NOMO-1 treated with dmso at 0.1 percent for 144 hours (cell line): Measurements from ENCODE around the gene SMIM23.
"Not testable (repeated sequence)": the region's sequence is repeated elsewhere in the genome, so short reads cannot be mapped to it uniquely, and the experiment has no call there.

Experiments
- DNase-seq: peaks from one replicate; lab custom pipeline; 2025; ENCODE audit not compliant: unreplicated experiment; lab: John Stamatoyannopoulos, UW

SMIM23 gene

GRCh38 chr5:171771856-171772255 is 13.8 kb upstream of the SMIM23 start:
- no peak for DNase-seq

DNA sequence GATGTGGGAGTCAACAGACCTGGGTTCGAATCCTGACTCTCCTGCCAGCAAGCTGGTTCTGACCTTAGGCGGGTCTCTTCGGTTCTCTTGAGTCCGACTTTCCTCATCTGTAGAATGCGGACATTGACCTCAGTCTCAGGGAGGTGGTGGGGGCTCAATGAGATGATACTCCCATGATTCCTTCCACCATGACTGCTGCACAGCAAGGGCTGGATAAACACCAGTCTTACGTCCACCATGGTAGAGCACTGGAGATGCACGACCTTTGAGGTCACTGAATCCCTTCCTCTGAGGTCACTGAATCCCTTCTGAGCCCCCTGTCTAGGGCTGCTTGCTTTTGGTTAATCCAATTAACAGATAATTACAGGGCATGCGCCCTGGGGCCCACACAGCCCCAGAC is 12.5 kb upstream of the SMIM23 start:
- DNase-seq, result no peak

DNA sequence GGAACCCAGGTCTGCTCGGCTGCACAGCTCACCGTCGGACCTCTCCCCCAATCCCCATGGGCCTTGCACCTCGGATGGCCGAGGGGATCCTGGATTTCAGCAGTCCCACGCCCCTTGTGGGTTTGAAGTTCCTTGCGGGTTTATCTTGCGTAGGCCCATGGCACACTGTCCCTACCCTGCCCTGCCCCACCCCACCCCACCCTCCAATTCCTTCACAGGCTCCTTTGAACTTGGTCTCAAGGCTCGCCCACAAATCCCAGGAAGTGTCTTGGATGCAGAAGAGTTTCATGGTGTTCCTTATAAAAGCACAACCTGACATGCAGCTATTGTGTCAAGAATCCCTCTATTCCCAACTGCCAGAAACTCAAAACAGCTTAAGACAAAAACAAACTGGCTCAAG is 11.2 kb upstream of the SMIM23 start:
- no peak for DNase-seq

- DNase-seq, result no peak
Measured at GRCh38 chr5:171776213-171776612, 9.4 kb upstream of the SMIM23 start.

DNA sequence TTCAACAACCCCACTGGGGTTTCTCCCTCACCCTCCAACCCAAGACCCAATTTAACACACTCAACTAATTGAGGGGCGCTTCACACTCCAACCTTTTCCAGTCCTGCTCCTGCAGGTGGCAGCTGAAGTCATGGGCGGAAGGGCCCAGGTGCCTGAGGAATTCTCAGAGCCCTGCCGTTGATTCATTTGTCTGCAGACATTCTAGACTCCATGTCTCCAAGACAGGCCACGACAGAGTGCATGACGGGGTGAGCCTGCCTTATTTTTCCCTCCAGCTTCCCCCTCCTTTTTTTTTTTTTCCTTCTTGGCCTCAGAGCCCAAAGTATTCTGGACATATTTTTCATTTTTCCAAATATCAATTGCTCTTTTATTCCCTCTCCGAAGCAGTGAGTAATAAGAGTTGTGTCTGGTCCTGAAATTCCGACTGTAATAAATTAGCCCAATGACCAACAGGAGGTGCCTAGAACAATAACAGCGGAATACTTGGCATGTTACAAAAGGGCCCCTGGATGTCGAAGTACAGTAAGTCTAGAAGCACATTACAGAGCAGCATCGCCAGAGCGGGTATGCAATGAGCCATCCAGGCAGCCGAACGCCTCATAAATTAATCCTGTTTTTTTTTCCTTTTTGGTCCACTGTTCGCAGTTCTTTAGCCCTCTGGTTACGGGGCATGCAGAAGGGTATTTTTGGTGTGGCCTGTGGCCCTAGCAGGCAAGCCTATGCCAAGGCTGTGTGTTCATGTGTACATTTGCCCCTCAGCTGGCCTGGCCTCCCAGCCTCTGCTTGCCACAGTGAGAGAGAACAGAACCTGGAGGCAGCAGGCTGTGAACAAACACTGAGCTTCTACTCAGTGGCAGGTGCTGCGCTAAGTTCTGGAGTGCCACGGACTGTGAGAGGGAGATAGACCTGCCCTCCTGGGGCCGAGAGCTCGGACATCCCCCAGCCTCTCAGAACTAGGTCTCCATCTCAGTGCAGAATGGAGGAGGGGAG is 8.6 kb upstream of the SMIM23 start:
- no peak for DNase-seq

DNA sequence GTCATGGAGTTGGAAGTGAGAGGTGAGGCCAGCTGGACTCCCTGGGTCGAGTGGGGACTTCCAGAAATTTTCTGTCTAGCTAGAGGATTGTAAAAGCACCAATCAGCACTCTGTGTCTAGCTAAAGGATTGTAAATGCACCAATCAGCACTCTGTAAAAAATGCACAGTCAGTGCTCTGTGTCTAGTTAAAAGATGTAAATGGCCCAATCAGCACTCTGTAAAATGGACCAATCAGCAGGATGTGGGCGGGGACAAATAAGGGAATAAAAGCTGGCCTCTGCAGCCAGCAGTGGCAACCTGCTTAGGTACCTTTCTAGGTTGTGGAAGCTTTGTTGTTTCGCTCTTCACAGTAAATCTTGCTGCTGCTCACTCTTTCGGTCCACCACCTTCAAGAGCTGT is 3.9 kb upstream of the SMIM23 start:
- not testable (repeated sequence) for DNase-seq

- no peak for DNase-seq
Measured at GRCh38 chr5:171782332-171782966, 3.2 kb upstream of the SMIM23 start.

GRCh38 chr5:171783051-171783450 is 2.6 kb upstream of the SMIM23 start:
- DNase-seq, result no peak

DNA sequence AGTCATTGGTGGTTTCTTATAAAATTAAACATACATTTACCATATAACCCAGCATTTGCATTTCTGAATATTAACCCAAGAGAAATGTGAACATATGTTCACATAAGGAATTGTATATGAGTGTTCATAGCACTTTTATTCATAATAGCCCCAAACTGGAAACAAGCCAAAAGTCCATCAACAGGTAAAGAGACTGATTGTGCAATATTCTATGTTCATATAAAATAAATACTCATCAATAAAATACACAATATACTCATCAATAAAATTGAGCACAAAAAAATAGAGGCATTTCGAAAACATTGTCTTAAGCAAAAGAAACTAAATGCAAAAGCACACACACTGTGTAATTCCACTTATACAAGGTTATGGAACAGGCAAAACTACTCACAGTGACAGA is 3.7 kb downstream of the SMIM23 start:
- no peak for DNase-seq

DNA sequence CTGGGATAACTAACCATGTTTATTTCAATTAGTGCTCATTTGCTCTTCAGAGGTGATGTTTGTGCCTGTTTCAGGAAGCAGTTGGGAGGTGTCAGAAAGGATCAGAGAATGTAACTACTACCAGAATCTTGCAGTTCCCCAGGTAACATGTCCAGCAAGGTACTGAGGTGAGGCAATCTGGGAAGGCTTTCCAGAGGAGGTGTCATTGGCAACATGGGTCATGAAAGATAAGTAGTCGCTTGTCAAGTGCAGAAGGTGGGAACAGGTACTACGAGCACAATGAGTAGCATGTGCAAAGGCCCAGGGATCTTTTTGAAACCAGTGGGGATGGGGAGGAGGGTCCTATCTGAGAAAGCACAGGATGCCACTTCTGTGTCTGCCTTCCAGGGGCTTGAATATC is 4.8 kb downstream of the SMIM23 start:
- DNase-seq, result no peak

- no peak for DNase-seq
Measured at GRCh38 chr5:171794470-171794960, 8.9 kb downstream of the SMIM23 start.

GRCh38 chr5:171795381-171795780 is 9.8 kb downstream of the SMIM23 start:
- no peak for DNase-seq

DNA sequence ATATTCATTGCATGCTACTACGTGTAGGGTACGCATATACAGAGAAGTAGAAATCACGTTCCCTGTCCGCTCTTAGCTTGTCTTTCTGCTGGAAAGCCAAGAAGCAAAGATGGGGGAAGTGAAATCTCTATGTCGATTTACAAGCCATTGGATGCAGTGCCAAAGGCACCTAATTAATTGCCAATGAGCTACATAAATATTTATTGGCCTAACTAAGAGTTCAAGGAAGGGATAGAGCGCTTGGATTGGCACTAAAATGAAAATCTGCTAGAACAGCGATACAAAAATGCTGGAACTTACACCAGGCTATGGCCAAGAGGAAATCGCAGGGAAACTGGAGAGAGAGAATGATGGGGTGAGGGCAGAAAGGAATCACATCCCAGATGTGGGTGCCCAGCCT is 10.8 kb downstream of the SMIM23 start:
- no peak for DNase-seq

DNA sequence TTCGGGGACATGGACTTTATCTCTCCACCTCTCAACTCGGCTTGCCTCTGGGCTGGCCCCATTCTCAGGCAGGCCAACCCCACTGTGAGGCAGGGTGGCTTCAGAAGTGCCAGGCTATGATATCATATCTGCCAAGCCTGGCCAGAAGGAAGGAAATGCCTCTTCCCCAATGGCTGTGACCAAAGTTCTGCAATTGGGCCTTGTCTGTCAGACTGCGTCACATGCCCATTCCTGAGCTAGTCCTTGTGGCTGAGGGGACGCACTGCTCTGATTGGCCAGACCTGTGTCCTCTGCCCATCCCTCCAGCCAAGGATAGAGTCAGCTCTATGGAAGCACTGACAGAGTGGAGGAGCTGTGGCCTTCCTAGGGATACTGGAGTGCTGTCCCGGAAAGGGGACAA is 11.9 kb downstream of the SMIM23 start:
- DNase-seq, result no peak

DNA sequence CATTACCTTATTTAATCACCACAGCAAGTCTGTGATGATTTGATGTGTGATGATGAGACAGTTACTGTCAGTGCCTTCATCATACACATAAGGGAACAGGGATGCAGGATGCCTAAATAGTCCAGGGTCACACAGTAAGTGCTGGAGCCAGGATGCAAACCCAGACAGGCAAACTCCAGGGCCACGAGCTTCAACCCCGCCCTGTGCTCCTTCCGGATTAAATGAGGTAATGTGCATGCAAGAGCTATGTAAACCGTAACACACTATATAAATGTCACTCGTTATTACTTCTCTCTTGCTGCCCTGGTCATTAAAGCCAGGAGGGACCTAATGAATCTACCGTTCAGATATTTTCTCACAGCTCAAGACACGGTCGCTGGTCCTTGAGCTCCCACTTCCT is 12.8 kb downstream of the SMIM23 start:
- DNase-seq, result no peak

- DNase-seq, result no peak
Measured at GRCh38 chr5:171801839-171802238, 16.2 kb downstream of the SMIM23 start.

DNA sequence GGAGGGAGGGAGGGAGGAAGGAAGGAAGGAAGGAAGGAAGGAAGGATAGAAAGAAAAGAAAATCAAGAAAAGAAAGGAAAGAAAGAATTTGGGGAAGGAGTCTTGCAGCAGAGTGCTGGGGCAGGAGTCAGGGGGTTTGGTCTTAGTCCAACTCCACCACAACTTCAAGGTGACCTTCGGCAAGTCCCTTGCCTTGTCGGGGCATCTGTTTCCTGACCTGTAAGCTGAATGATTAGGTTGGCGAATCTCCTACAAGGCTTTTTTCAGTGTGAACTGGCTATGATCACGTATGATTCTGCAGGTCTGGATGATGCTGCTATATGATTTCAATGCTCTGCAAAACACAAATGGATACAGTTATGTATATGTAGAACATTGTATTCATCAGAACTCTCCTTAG is 20.1 kb downstream of the SMIM23 start:
- no peak for DNase-seq

DNA sequence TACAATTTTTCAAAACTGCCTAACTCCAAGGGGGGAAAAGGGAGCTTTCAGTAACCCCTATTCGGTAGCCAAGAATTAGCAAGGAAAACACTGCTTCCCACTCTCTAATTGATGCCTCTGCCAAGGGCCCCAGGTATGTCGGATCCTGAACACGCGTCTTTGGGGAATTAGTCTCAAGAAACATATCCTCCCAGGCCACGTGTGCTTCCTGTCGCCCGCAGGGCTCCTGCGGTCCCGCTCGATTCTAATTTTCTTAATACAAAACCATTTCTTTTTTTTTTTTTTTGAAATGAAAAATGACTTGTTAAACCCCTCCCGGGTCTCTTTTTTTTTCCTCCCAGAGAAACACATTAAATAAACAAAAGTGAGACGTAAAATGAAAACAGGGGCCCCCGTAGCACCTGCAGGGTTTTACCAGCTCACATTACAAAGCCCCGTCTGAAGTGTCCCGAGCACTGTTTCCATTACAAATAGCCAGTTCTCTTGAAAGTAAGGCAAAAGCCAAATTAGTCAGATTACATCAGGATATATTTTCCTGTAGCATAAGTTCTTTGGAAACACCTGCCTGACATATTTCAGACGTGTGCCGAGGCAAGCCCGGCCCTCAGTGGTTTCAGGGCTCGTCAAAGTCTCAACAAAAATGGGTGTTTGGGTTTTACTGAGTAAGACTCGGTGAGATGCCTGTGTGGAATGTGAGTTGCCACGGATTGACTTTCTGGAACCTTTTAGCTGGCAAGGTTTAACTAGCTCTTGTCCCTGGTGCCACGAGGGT is 21.5 kb downstream of the SMIM23 start:
- DNase-seq, result no peak

GRCh38 chr5:171808453-171808852 is 22.8 kb downstream of the SMIM23 start:
- no peak for DNase-seq

DNA sequence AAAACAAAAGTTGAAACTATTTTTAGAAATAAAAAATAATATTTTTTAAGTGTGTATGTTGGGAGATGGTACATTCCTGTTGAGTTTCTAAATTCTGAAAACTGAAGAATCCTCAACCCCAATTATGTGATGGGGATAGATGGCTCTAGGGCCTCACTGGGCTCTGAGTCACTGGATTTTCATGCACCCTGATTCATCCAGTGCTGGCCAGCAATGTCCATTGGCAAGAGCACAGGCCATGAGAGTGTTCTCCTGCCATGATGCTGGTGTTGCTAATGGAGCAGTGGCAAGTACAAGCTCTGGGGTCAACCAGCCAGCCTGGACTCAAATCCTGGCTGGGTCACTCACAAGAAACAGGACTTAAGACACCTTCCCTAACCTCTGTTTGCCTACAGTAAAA is 23.3 kb downstream of the SMIM23 start:
- DNase-seq, result no peak

DNA sequence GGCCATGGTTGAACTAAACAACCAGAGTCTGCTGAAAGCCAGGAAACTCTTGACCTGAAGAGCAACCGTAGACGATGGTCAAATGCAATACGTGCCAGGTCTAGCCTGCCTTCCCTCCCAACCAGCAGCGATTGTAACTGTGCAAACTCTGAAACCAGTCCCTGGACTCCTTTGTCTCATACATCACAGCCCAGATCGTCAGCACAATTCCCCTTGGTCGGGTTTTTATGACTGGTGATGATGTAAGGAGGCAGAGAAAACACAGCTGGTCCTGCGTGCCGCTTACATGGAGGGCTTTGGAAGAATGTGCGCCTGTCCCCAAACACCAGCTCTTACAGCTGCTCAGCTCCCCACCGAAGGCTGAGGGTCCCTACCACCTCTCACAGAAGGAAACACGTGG is 24.6 kb downstream of the SMIM23 start:
- no peak for DNase-seq

DNA sequence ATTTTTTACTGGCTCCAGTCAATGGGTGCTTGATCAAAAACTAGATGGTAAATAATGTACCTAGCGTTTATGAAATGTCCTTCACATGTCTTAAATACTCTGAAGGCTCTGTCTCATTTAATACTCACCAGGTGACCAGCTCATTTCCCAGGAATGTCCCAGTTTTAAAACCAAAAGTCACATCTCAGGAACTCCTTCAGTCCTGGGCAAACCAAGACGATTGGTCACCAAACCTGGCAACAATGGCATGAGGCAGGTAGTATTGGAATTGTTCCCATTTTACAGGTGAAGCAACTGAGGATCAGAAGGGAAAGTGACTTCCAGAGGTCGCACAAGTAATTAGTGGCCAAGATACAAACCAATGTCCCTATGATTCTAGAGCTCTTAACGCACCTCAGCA is 27.7 kb downstream of the SMIM23 start:
- no peak for DNase-seq
